Mesenchymal stem cell (in vitro differentiated cells and primary cell): ENCODE data around the gene PAPSS2.

Experiments used
- DNase-seq: peaks from one replicate; pipeline ENCODE4 v3.0.0-alpha.2; 2013
- H2AFZ ChIP-seq: one replicate; pipeline ENCODE4 v1.6.1; 2013; ENCODE audit warnings: low read depth, mild to moderate bottlenecking, control low read depth, inconsistent platforms, low read length, moderate library complexity
- H2AK5ac ChIP-seq: 2 replicates; pipeline ENCODE4 v1.6.1; 2013; ENCODE audit warnings: low read length, moderate library complexity, mild to moderate bottlenecking, inconsistent platforms; ENCODE audit not compliant: severe bottlenecking
- H2BK120ac ChIP-seq: one replicate; pipeline ENCODE4 v1.6.1; 2013; ENCODE audit warnings: low read depth, mild to moderate bottlenecking, inconsistent platforms, low read length, moderate library complexity
- H2BK12ac ChIP-seq, 2 experiments: one replicate each; pipeline ENCODE4 v1.6.1; 2013; ENCODE audit warnings: inconsistent platforms in 2 of 2, low read length in 2 of 2, mild to moderate bottlenecking in 2 of 2, moderate library complexity in 2 of 2, control low read depth in 1 of 2
- H2BK15ac ChIP-seq: one replicate; pipeline ENCODE4 v1.6.1; 2013; ENCODE audit warnings: mild to moderate bottlenecking, low read depth, inconsistent platforms; ENCODE audit not compliant: poor library complexity, severe bottlenecking
- H2BK5ac ChIP-seq: 2 replicates; pipeline ENCODE4 v1.6.1; 2013; ENCODE audit warnings: low read depth, mild to moderate bottlenecking, low read length, control low read depth, inconsistent platforms; ENCODE audit not compliant: poor library complexity, severe bottlenecking
- H3K14ac ChIP-seq, 2 experiments: one replicate each; pipeline ENCODE4 v1.6.1; 2013; ENCODE audit warnings: inconsistent platforms in 2 of 2, low read length in 2 of 2, control low read depth in 1 of 2, mild to moderate bottlenecking in 1 of 2, moderate library complexity in 1 of 2
- H3K18ac ChIP-seq, 2 experiments: one replicate each; pipeline ENCODE4 v1.6.1; 2013; ENCODE audit warnings: inconsistent platforms in 2 of 2, low read length in 2 of 2, control low read depth in 1 of 2, low read depth in 1 of 2, mild to moderate bottlenecking in 1 of 2
- H3K23ac ChIP-seq, 2 experiments: one replicate each; pipeline ENCODE4 v1.6.1; 2013; ENCODE audit warnings: inconsistent platforms in 2 of 2, low read length in 2 of 2, mild to moderate bottlenecking in 2 of 2, moderate library complexity in 2 of 2, control low read depth in 1 of 2
- H3K27ac ChIP-seq: 2 replicates; pipeline ENCODE4 v1.5.1; 2013; ENCODE audit warnings: mild to moderate bottlenecking, moderate library complexity, low read length, control low read depth, inconsistent platforms; ENCODE audit not compliant: poor library complexity, severe bottlenecking
- H3K27me3 ChIP-seq, 2 experiments: 2 replicates each; pipeline versions ENCODE4 v1.6.1 to v1.7.0; 2013; ENCODE audit warnings: low read length in 2 of 2, mild to moderate bottlenecking in 2 of 2, moderate library complexity in 2 of 2, control low read depth in 1 of 2, inconsistent platforms in 1 of 2; ENCODE audit not compliant: control insufficient read depth in 1 of 2, insufficient read depth in 1 of 2
- H3K36me3 ChIP-seq, 2 experiments: 2 replicates each; pipeline versions ENCODE4 v1.6.1 to v1.7.0; 2013; ENCODE audit warnings: low read length in 2 of 2, control low read depth in 1 of 2, inconsistent platforms in 1 of 2, low read depth in 1 of 2, mild to moderate bottlenecking in 1 of 2; ENCODE audit not compliant: insufficient read depth in 2 of 2, control insufficient read depth in 1 of 2
- H3K4ac ChIP-seq, 2 experiments: one replicate each; pipeline ENCODE4 v1.6.1; 2013; ENCODE audit warnings: inconsistent platforms in 2 of 2, low read length in 2 of 2, mild to moderate bottlenecking in 2 of 2, moderate library complexity in 2 of 2, control low read depth in 1 of 2, low read depth in 1 of 2
- H3K4me1 ChIP-seq: 2 replicates; pipeline ENCODE4 v1.6.1; 2013; ENCODE audit warnings: low read depth, low read length, control low read depth; ENCODE audit not compliant: control insufficient read depth, insufficient read depth
- H3K4me2 ChIP-seq: 2 replicates; pipeline ENCODE4 v1.6.1; 2013; ENCODE audit warnings: low read length, mild to moderate bottlenecking, inconsistent platforms; ENCODE audit not compliant: poor library complexity, severe bottlenecking
- H3K4me3 ChIP-seq, 2 experiments: 2 replicates each; pipeline versions ENCODE4 v1.5.1 to v1.7.0; 2013; ENCODE audit warnings: low read length in 2 of 2, mild to moderate bottlenecking in 2 of 2, control low read depth in 1 of 2, low read depth in 1 of 2; ENCODE audit not compliant: insufficient read depth in 1 of 2
- H3K79me1 ChIP-seq: replicated peaks from 2 replicates; pipeline ENCODE4 v1.6.1; 2013; ENCODE audit warnings: mild to moderate bottlenecking, control low read depth, low read length, inconsistent platforms; ENCODE audit not compliant: poor library complexity, severe bottlenecking
- H3K9ac ChIP-seq: 2 replicates; pipeline ENCODE4 v1.7.0; 2013; ENCODE audit warnings: mild to moderate bottlenecking, low read length, moderate library complexity
- H3K9me3 ChIP-seq: 2 replicates; pipeline ENCODE4 v1.7.0; 2013; ENCODE audit warnings: mild to moderate bottlenecking, low read length; ENCODE audit not compliant: control insufficient read depth
- H4K8ac ChIP-seq: one replicate; pipeline ENCODE4 v1.6.1; 2013; ENCODE audit warnings: inconsistent platforms, mild to moderate bottlenecking, low read length, moderate library complexity
- H4K91ac ChIP-seq: one replicate; pipeline ENCODE4 v1.6.1; 2013; ENCODE audit warnings: mild to moderate bottlenecking, low read length, inconsistent platforms
- WGBS: methylation state at CpG from one replicate; pipeline ENCODE4 v1.1.7; 2013; ENCODE audit warnings: mixed read lengths; 5-methylcytosine and 5-hydroxymethylcytosine counted together

Gene PAPSS2

GRCh38 chr10:87692956-87693484 lies 33.3 kb downstream of the PAPSS2 start:
- Histone ChIP-seq H2BK12ac (no peak overlapping the region), H4K91ac (no peak overlapping the region), H3K79me1 (peaks cover 10% of the 10 kb centered on the region), H3K9ac (no peak overlapping the region), H3K27ac (no peak overlapping the region), H2BK15ac (no peak overlapping the region), H3K14ac (no peak overlapping the region), H2BK120ac (no peak overlapping the region), H2AFZ (no peak overlapping the region), H3K4me1 (peaks cover 1% of the 10 kb centered on the region), H3K36me3 (peaks cover 0 to 3% of the 10 kb centered on the region in 2 experiments), H2AK5ac (no peak overlapping the region), H3K4ac (no peak overlapping the region), H4K8ac (no peak overlapping the region), H3K18ac (no peak overlapping the region), H3K9me3 (no peaks in the 10 kb centered on the region), H2BK5ac (no peak overlapping the region), H3K4me2 (no peak overlapping the region), H3K27me3 (no peaks in the 10 kb centered on the region), H3K4me3 (no peak overlapping the region), H3K23ac (no peak overlapping the region)
- DNase-seq: no peak
- WGBS: 100% methylated on average over 1 of the region's 3 CpGs

- Histone ChIP-seq H3K4me2 (no peak overlapping the region), H3K9me3 (no peaks in the 10 kb centered on the region), H3K14ac (no peak overlapping the region), H3K18ac (no peak overlapping the region), H2BK12ac (no peak overlapping the region), H3K4ac (no peak overlapping the region), H2BK5ac (no peak overlapping the region), H3K27me3 (no peaks in the 10 kb centered on the region), H3K9ac (no peak overlapping the region), H3K4me1 (peaks cover 1% of the 10 kb centered on the region), H4K91ac (no peak overlapping the region), H3K36me3 (peaks cover 0 to 3% of the 10 kb centered on the region in 2 experiments), H3K79me1 (peaks cover 10% of the 10 kb centered on the region), H4K8ac (no peak overlapping the region), H2BK120ac (no peak overlapping the region), H3K23ac (no peak overlapping the region), H3K27ac (peak overlapping the region; percentile 25), H2AFZ (no peak overlapping the region), H2AK5ac (peak overlapping the region; percentile 3), H2BK15ac (no peak overlapping the region), H3K4me3 (no peak overlapping the region)
- DNase-seq: no peak
- WGBS: 49% methylated on average over 4 of the region's 4 CpGs
Measured at GRCh38 chr10:87694011-87694794, 34.5 kb downstream of the PAPSS2 start.

- Histone ChIP-seq H3K4me2 (no peak overlapping the region), H3K36me3 (peaks cover 0 to 3% of the 10 kb centered on the region in 2 experiments), H2BK120ac (no peak overlapping the region), H3K4me3 (no peak overlapping the region), H3K27me3 (no peaks in the 10 kb centered on the region), H3K9me3 (no peaks in the 10 kb centered on the region), H4K8ac (no peak overlapping the region), H3K23ac (no peak overlapping the region), H2AFZ (no peak overlapping the region), H2BK12ac (no peak overlapping the region), H3K9ac (no peak overlapping the region), H3K4me1 (peaks cover 1% of the 10 kb centered on the region), H3K27ac (no peak overlapping the region), H2AK5ac (peak overlapping the region; percentile 12), H3K79me1 (peaks cover 10% of the 10 kb centered on the region), H2BK5ac (no peak overlapping the region), H4K91ac (no peak overlapping the region), H3K14ac (no peak overlapping the region), H2BK15ac (no peak overlapping the region), H3K4ac (no peak overlapping the region), H3K18ac (no peak overlapping the region)
- no peak for DNase-seq
- whole genome bisulfite sequencing: 94% methylated on average over 2 of the region's 3 CpGs
Measured at GRCh38 chr10:87695074-87695473, 35.4 kb downstream of the PAPSS2 start.

- Histone ChIP-seq H3K4ac (no peak overlapping the region), H4K91ac (no peak overlapping the region), H3K79me1 (peaks cover 10% of the 10 kb centered on the region), H2AK5ac (no peak overlapping the region), H3K23ac (no peak overlapping the region), H3K9ac (no peak overlapping the region), H4K8ac (no peak overlapping the region), H2BK120ac (no peak overlapping the region), H3K9me3 (no peaks in the 10 kb centered on the region), H2BK12ac (no peak overlapping the region), H3K4me2 (no peak overlapping the region), H2BK15ac (no peak overlapping the region), H3K27ac (no peak overlapping the region), H3K27me3 (no peaks in the 10 kb centered on the region), H3K4me1 (peaks cover 7% of the 10 kb centered on the region), H3K14ac (no peak overlapping the region), H2BK5ac (no peak overlapping the region), H3K4me3 (no peak overlapping the region), H3K18ac (peak overlapping the region in 1 of 2 experiments; percentile 5), H3K36me3 (peaks cover 0 to 3% of the 10 kb centered on the region in 2 experiments), H2AFZ (no peak overlapping the region)
- 95% methylated on average over 11 of the region's 11 CpGs for WGBS
- DNase-seq: no peak
Measured at GRCh38 chr10:87696922-87697745, 37.5 kb downstream of the PAPSS2 start.
